Trophoblast cell (in vitro differentiated cells and primary cell): ENCODE results near the gene ALDH3B2.
"Not testable (repeated sequence)": the region's sequence is repeated elsewhere in the genome, so short reads cannot be mapped to it uniquely, and the experiment has no call there.

Source experiments
- DNase-seq, 2 donors: peaks; one replicate each; pipeline ENCODE4 v3.0.0-alpha.2; 2016
- H2AFZ ChIP-seq: 2 replicates; pipeline ENCODE4 v1.6.1; 2013; ENCODE audit warnings: low read length, moderate library complexity, mild to moderate bottlenecking; ENCODE audit not compliant: insufficient read depth, poor library complexity
- H2AK5ac ChIP-seq: 2 replicates; pipeline ENCODE4 v1.6.1; 2013; ENCODE audit warnings: mild to moderate bottlenecking, low read length
- H2BK120ac ChIP-seq: 2 replicates; pipeline ENCODE4 v1.6.1; 2013; ENCODE audit warnings: low read length, mild to moderate bottlenecking, moderate library complexity; ENCODE audit not compliant: insufficient read depth, poor library complexity
- H2BK12ac ChIP-seq: 2 replicates; pipeline ENCODE4 v1.6.1; 2013; ENCODE audit warnings: mild to moderate bottlenecking, low read length, moderate library complexity
- H2BK5ac ChIP-seq: 2 replicates; pipeline ENCODE4 v1.6.1; 2013; ENCODE audit warnings: low read length, low read depth, moderate library complexity, mild to moderate bottlenecking; ENCODE audit not compliant: poor library complexity
- H3K14ac ChIP-seq: 2 replicates; pipeline ENCODE4 v1.6.1; 2013; ENCODE audit warnings: mild to moderate bottlenecking, low read length
- H3K18ac ChIP-seq: 2 replicates; pipeline ENCODE4 v1.6.1; 2013; ENCODE audit warnings: mild to moderate bottlenecking, low read length
- H3K23ac ChIP-seq: 2 replicates; pipeline ENCODE4 v1.6.1; 2013; ENCODE audit warnings: low read length
- H3K27ac ChIP-seq: 2 replicates; pipeline ENCODE4 v1.5.1; 2013; ENCODE audit warnings: low read depth, mild to moderate bottlenecking, inconsistent platforms, low read length, moderate library complexity
- H3K27me3 ChIP-seq: 2 replicates; pipeline ENCODE4 v1.6.1; 2013; ENCODE audit warnings: inconsistent platforms, mild to moderate bottlenecking, low read length, moderate library complexity; ENCODE audit not compliant: insufficient read depth
- H3K36me3 ChIP-seq, 2 experiments: 1 replicate in 1 of 2; 2 replicates in 1 of 2; pipeline ENCODE4 v1.6.1; 2013; ENCODE audit warnings: low read length in 2 of 2, mild to moderate bottlenecking in 2 of 2, moderate library complexity in 1 of 2; ENCODE audit not compliant: insufficient read depth in 2 of 2, control insufficient read depth in 1 of 2
- H3K4ac ChIP-seq: 2 replicates; pipeline ENCODE4 v1.6.1; 2013; ENCODE audit warnings: low read depth, mild to moderate bottlenecking, low read length, moderate library complexity
- H3K4me1 ChIP-seq, 2 experiments: 1 replicate in 1 of 2; 2 replicates in 1 of 2; pipeline ENCODE4 v1.6.1; 2013; ENCODE audit warnings: low read length in 2 of 2, mild to moderate bottlenecking in 2 of 2, moderate library complexity in 1 of 2; ENCODE audit not compliant: insufficient read depth in 2 of 2, control insufficient read depth in 1 of 2
- H3K4me2 ChIP-seq: 2 replicates; pipeline ENCODE4 v1.6.1; 2013; ENCODE audit warnings: inconsistent platforms, mild to moderate bottlenecking, low read length, moderate library complexity
- H3K4me3 ChIP-seq: 2 replicates; pipeline ENCODE4 v1.5.1; 2013; ENCODE audit warnings: mild to moderate bottlenecking, low read depth, low read length, inconsistent platforms
- H3K79me1 ChIP-seq: one replicate; pipeline ENCODE4 v1.6.1; 2013; ENCODE audit warnings: low read length
- H3K79me2 ChIP-seq: 2 replicates; pipeline ENCODE4 v1.6.1; 2013; ENCODE audit warnings: low read length, mild to moderate bottlenecking; ENCODE audit not compliant: control insufficient read depth, insufficient read depth, poor library complexity
- H3K9ac ChIP-seq: 2 replicates; pipeline ENCODE4 v1.6.1; 2013; ENCODE audit warnings: mild to moderate bottlenecking, low read length
- H3K9me3 ChIP-seq: 2 replicates; pipeline ENCODE4 v1.6.1; 2013; ENCODE audit warnings: low read depth, mild to moderate bottlenecking, control low read depth, inconsistent platforms, low read length; ENCODE audit not compliant: insufficient read depth
- H4K12ac ChIP-seq: 2 replicates; pipeline ENCODE4 v1.6.1; 2013; ENCODE audit warnings: low read depth, mild to moderate bottlenecking, low read length, moderate library complexity
- H4K8ac ChIP-seq: 2 replicates; pipeline ENCODE4 v1.6.1; 2013; ENCODE audit warnings: low read depth, mild to moderate bottlenecking, low read length, moderate library complexity
- H4K91ac ChIP-seq: one replicate; pipeline ENCODE4 v1.6.1; 2013; ENCODE audit warnings: low read depth, mild to moderate bottlenecking, low read length, moderate library complexity
- WGBS: extraction: QIAGEN DNeasy Blood & Tissue Kit; methylation state at CpG from one replicate; pipeline ENCODE4 v1.1.7; 2013; ENCODE audit warnings: missing lambda C conversion rate; ENCODE audit not compliant: insufficient read length, insufficient coverage; ENCODE audit errors: extremely low coverage; 5-methylcytosine and 5-hydroxymethylcytosine counted together

Gene ALDH3B2

DNA sequence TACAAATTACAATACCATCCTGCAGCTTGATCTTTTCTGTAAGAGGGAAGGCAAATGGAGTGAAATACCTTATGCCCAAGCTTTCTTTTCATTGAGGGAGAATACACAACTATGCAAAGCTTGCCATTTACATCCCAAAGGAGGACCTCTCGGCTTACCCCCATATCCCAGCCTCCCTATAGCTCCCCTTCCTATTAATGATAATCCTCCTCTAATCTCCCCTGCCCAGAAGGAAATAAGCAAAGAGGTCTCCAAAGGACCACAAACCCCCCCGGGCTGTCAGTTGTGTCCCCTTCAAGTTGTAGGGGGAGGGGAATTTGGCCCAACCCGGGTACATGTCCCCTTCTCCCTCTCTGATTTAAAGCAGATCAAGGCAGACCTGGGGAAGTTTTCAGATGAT is 52.5 kb downstream of the ALDH3B2 start:
- not testable (repeated sequence) for H3K36me3 ChIP-seq, H2BK12ac ChIP-seq, H3K4me3 ChIP-seq, H3K79me2 ChIP-seq, H3K79me1 ChIP-seq, H3K18ac ChIP-seq, H3K9ac ChIP-seq, H4K91ac ChIP-seq, H3K27me3 ChIP-seq, H3K23ac ChIP-seq, H2AFZ ChIP-seq, H3K4ac ChIP-seq, DNase-seq, H3K9me3 ChIP-seq, H4K8ac ChIP-seq, H3K27ac ChIP-seq, H3K4me2 ChIP-seq, H3K4me1 ChIP-seq, H3K14ac ChIP-seq, H4K12ac ChIP-seq, H2BK5ac ChIP-seq, H2BK120ac ChIP-seq, H2AK5ac ChIP-seq
- no CpG with 5 or more reads among the region's 3 CpGs for WGBS

DNA sequence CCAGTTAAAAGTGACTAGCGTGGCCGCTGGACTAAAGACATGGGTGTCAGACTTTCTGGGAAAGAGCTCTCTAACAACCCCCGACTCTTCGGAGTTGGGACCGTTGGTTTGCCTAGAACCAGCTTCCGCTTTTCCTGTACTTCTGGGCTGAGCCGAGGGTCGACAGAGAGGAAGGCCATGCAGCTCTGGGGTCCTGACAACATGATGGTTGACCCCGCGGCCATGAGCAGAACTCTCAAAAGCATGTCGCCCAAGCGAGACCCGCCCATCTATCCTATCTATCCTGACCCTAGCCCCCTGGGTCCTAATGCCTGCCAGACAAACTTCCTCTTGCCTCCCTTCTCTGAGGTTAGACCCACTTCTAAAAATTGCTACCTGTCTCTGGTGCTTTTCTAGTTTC is 53.8 kb downstream of the ALDH3B2 start:
- H2AK5ac ChIP-seq, H2BK5ac ChIP-seq, H4K12ac ChIP-seq, H3K14ac ChIP-seq, H2BK120ac ChIP-seq, H3K27ac ChIP-seq, DNase-seq, H3K9me3 ChIP-seq, H3K4me1 ChIP-seq, H4K8ac ChIP-seq, H3K23ac ChIP-seq, H3K79me2 ChIP-seq, H3K79me1 ChIP-seq, H3K27me3 ChIP-seq, H2BK12ac ChIP-seq, H3K36me3 ChIP-seq, H4K91ac ChIP-seq, H3K9ac ChIP-seq, H3K4ac ChIP-seq, H3K18ac ChIP-seq: not testable (repeated sequence)
- Histone ChIP-seq H3K4me2 (peak overlapping the region; percentile 78), H2AFZ (peak overlapping the region; percentile 45), H3K4me3 (peak overlapping the region; percentile 66)
- WGBS, result no CpG with 5 or more reads among the region's 13 CpGs

DNA sequence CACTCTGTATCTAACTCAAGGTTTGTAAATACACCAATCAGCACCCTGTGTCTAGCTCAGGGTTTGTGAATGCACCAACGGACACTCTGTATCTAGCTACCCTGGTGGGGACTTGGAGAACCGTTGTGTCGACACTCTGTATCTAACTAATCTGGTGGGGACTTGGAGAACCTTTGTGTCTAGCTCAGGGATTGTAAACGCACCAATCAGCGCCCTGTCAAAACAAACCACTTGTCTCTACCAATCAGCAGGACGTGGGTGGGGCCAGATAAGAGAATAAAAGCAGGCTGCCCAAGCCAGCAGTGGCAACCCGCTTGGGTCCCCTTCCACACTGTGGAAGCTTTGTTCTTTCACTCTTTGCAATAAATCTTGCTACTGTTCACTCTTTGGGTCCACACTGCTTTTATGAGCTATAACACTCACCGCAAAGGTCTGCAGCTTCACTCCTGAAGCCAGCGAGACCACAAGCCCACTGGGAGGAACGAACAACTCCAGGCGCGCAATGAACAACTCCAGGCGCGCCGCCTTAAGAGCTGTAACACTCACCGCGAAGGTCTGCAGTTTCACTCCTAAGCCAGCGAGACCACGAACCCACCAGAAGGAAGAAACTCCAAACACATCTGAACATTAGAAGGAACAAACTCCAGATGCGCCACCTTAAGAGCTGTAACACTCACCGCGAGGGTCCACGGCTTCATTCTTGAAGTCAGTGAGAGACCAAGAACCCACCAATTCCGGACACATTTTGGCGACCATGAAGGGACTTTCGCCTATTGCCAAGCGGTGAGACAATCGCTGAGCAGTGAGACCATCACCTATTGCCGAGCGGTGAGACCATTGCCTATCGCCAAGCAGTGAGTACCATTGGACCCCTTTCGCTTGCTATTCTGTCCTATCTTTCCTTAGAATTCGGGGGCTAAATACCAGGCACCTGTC is 54.5 kb downstream of the ALDH3B2 start:
- H4K12ac ChIP-seq, H3K9me3 ChIP-seq, DNase-seq, H3K79me1 ChIP-seq, H2BK5ac ChIP-seq, H2BK120ac ChIP-seq, H3K27me3 ChIP-seq, H3K4me1 ChIP-seq, H3K4ac ChIP-seq, H2AK5ac ChIP-seq, H2BK12ac ChIP-seq, H3K18ac ChIP-seq, H4K8ac ChIP-seq, H3K9ac ChIP-seq, H3K79me2 ChIP-seq, H3K23ac ChIP-seq, H3K36me3 ChIP-seq, H3K27ac ChIP-seq: not testable (repeated sequence)
- Histone ChIP-seq H3K4me2 (peak overlapping the region; percentile 78), H4K91ac (peak overlapping the region; percentile 35), H3K14ac (peak overlapping the region; percentile 40), H2AFZ (peak overlapping the region; percentile 6), H3K4me3 (peak overlapping the region; percentile 47)
- WGBS, result no CpG with 5 or more reads among the region's 33 CpGs

DNA sequence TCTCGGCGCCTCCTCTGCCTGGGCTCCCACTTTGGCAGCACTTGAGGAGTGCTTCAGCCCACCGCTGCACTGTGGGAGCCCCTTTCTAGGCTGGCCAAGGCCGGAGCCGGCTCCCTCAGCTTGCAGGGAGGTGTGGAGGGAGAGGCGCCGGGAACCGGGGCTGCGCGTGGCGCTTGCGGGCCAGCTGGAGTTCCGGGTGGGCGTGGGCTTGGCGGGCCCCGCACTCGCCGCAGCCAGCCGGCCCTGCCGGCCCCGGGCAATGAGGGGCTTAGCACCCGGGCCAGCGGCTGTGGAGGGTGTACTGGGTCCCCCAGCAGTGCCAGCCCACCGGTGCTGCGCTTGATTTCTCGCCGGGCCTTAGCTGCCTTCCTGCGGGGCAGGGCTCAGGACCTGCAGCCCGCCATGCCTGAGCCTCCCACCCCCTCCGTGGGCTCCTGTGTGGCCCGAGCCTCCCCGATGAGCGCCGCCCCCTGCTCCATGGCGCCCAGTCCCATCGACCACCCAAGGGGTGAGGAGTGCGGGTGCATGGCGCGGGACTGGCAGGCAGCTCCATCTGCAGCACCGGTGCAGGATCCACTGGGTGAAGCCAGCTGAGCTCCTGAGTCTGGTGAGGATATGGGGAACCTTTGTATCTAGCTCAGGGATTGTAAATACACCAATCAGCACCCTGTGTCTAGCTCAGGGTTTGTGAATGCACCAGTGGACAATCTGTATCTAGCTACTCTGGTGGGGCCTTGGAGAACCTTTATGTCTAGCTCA is 55.3 kb downstream of the ALDH3B2 start:
- not testable (repeated sequence) for H3K4me1 ChIP-seq, H3K27ac ChIP-seq, H3K36me3 ChIP-seq, H2BK5ac ChIP-seq, H3K79me2 ChIP-seq, H3K14ac ChIP-seq, H3K4ac ChIP-seq, DNase-seq, H2BK120ac ChIP-seq, H3K9me3 ChIP-seq, H3K23ac ChIP-seq, H3K79me1 ChIP-seq, H4K8ac ChIP-seq, H3K4me2 ChIP-seq, H3K18ac ChIP-seq, H3K27me3 ChIP-seq, H2AFZ ChIP-seq, H2BK12ac ChIP-seq, H3K4me3 ChIP-seq, H3K9ac ChIP-seq, H4K91ac ChIP-seq, H4K12ac ChIP-seq, H2AK5ac ChIP-seq
- no CpG with 5 or more reads among the region's 40 CpGs for WGBS
